Measurements from ENCODE around the gene TMEM260.

Gene TMEM260

DNA sequence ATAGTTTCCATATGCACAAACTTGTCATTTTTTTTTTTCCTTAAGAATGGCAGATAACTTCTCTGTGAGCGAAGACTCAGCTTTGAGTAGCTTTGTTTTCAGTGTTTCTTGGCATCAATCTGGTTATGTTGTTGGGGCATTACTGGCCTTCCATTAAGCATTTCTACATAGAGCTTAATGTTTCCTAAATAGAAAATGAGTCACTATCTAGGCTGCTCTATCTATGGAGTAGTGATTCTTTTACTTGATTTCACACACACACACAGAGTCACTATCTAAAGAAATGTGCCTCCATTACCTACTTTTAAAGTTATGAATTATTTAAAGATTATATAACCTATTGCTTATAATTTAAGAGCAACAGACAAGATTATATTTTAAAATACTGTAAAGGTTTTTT is 53.9 kb downstream of the TMEM260 start:
- H3K27ac ChIP-seq, result no peak overlapping the region
- TF ChIP-seq ZFX (IDR thresholded peaks at IDR 0.05; ENCODE audit: borderline replicate concordance), result no peak
- TF ChIP-seq CTCF (IDR thresholded peaks at IDR 0.05), result no peak

GRCh38 chr14:56635041-56635440 is 55.4 kb downstream of the TMEM260 start:
- H3K27ac ChIP-seq, result no peak overlapping the region
- TF ChIP-seq CTCF (IDR thresholded peaks at IDR 0.05) (no peak), ZFX (IDR thresholded peaks at IDR 0.05; ENCODE audit: borderline replicate concordance) (no peak)

DNA sequence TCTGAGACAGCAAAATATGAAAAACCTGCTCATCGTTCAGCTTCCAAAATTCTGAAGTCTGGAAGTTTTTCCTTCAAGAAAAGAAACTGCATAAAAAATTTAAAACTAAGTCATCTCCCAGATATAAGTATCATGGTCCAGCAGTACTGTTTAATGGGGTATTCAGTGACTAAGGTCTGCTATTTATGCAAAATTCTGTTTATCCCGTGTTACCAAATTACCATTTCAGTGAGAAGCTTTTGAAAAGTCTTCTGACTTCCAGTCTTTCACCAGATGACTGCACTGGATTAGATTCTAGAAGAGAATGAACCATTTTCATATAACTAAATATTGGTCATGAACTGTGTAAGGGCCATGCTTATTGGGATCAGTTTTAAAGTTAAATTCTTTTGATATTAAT is 67.9 kb downstream of the TMEM260 start:
- no peak for TF ChIP-seq ZFX (IDR thresholded peaks at IDR 0.05; ENCODE audit: borderline replicate concordance)
- TF ChIP-seq CTCF (IDR thresholded peaks at IDR 0.05), result no peak

DNA sequence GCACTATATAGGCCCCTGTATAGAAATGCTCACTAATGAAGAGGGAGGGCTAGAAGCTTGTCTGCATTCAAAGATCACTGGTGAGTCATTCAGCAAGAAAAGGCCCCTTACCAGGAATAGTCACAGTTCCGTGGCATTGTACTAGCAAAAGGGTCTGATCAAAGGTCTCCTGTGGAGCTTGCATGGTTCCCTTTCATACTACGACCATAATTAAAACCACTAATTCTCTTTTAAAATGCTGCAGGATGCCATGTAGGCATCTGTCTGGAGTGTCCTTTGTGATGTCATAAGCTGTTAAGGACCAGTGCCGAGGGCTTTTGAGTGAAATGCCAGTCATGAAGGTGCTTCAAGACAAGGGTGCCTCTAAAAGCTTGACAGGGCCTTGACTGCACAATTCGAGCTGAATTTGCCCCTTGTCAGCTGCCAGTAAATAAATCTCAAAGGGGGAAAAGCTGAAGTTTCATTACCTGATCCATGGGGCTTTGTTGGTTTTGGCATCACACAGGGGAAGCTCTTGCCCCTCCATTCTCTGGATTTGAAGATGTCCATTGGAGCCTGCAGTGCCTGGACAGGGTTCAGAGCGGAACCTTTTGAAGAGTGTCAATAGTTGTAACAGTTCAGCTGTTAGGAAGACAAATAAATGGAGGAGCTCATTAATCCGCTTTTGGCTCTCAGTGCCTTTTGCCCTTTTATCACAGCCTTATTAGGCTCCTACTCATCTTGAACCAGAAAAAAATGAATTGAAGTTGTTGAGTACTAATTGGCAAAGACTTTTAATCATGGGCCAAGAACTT is 69.1 kb downstream of the TMEM260 start:
- H3K27ac ChIP-seq, result no peak overlapping the region
- TF ChIP-seq ZFX (IDR thresholded peaks at IDR 0.05; ENCODE audit: borderline replicate concordance) (no peak), CTCF (IDR thresholded peaks at IDR 0.05) (no peak)

More for the DNA sequence above, 67.9 kb downstream of the TMEM260 start:
- no peak overlapping the region for H3K27ac ChIP-seq

- no peak overlapping the region for H3K27ac ChIP-seq
- TF ChIP-seq CTCF (IDR thresholded peaks at IDR 0.05), result no peak
These were observed 69.8 kb downstream of the TMEM260 start for GRCh38 chr14:56649382-56649781.

- TF ChIP-seq CTCF (IDR thresholded peaks at IDR 0.05) (no peak), ZFX (IDR thresholded peaks at IDR 0.05; ENCODE audit: borderline replicate concordance) (no peak)
- no peak overlapping the region for H3K27ac ChIP-seq
These were observed 70.5 kb downstream of the TMEM260 start for GRCh38 chr14:56650048-56650447.

GRCh38 chr14:56650979-56651378 is 71.4 kb downstream of the TMEM260 start:
- TF ChIP-seq CTCF (IDR thresholded peaks at IDR 0.05), result no peak
- no peak for TF ChIP-seq ZFX (IDR thresholded peaks at IDR 0.05; ENCODE audit: borderline replicate concordance)
- H3K27ac ChIP-seq, result no peak overlapping the region

Measured in 22Rv1 (cell line).